HG03139 (cell line): ENCODE results near the gene TEC.
"Not testable (repeated sequence)": the region's sequence is repeated elsewhere in the genome, so short reads cannot be mapped to it uniquely, and the experiment has no call there.

Experiments used
- ATAC-seq: cut with Tn5 transposase; IDR thresholded peaks from one replicate; pipeline ENCODE4 v1.9.1; 2021; ENCODE audit not compliant: unreplicated experiment

Gene TEC

DNA sequence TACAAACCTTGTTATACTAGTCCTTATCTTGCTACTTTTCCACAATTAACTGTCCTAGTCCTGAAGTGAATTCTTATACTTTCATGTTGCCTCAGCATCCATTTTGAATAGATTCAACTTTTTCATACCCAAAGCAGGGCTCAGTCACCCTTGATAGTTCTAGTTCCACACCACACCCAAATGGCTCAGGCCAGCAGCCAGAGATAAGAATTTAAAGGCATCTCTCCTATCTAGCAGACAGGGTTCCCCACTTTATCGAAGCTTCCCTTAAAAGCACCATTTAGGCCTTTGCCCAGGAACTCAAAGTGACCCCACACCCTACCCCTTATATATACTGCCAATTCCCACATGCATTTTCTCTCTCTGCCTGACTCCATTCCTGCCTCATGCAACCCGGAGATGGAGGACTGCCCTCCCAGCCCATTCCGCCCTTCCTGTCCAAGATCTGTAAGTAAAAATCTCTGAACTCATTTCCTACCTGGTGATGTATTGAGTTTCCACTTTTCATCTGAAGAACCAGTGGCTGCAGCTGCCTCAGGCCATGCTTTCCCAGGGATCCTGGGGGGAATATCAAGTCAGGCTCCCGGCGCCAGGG is 71.9 kb downstream of the TEC start:
- ATAC-seq = no peak

DNA sequence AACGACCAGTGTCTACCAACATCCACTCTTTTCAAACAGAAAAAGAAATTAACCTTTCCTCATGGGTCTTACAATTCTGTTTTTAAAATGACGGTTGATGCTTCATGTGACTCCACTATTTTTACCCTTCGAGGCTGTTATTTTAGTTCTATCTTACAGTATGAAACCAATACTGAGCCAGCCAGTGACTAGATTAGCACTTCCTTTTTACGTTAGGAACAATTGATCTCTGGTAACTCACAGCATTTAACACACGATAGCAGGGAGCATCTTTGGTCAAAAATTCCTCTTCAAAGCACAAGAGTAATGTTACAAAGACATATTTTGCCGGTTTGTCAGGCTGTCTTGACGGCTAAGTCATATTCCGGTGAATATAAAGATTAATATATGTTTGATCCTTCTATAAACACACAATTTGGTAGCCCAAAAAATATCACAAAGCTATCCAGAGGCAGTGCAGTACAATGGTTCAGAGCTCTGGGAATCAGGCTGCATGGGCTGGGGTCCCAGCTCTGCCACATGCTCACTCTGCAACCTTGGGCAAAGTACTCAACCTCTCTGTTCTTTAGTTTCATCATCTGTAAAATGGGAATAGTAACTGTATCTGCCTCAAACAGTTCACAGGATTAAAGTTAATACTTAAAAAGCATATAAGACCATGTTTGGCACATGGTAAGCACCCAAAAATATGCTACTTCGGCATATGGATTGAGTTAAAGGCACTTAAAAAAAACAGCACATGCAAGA is 72.7 kb downstream of the TEC start:
- ATAC-seq = peak; percentile 50

DNA sequence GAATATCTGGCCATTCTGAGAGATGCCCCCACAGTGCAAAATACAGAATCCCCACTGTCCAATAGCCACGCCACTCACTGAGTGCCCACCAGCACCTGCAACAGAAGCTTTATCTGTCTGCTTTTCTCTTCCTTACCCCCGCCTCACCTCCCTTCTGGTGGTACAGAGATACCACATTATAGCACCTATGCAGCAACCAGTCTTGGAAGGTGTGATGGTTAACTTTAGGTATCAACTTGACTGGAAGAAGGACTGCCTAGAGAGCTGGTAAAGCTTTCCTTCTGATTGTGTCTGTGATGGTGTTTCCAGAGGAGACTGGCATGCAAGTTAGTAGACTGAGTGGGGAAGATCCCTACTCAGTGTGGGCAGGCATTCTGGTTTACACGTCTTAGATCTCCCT is 73.8 kb downstream of the TEC start:
- ATAC-seq = no peak

DNA sequence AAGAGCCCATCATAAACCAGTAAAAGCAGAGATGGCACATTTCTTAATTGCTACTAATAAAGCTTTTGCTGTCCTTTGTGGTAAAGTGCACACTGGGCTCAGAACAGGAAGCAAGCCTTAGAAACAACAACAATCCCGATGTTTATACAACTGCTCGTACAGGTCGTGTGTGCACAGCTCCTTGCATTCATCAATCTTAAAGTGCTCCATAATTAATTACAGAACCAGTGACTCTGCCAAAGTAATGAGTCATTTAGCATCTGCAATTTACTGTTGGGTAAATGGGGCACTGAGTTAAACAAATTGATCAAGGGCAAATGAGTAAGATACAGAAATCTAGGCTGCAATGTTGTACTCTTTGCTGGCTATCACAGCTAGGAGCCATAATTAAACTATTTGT is 74.3 kb downstream of the TEC start:
- ATAC-seq = no peak

DNA sequence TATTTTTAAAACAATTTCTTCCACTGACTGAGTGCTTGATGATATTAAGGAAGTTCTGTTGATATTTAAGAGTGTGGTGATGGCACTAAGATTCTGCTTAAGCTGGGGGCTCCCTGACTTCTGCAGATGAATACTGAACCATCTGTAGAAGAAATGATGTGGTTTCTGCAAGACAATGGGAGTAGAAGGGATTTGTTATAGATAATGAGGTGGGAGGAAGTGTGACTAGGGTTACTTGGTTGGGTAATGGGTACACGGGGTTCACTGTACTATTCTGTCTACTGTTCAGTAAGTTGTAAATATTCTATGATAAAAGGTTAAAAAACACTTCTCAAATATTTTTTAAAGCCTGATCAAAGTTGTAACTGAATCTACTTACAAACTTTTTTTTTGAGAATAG is 74.7 kb downstream of the TEC start:
- no peak for ATAC-seq

DNA sequence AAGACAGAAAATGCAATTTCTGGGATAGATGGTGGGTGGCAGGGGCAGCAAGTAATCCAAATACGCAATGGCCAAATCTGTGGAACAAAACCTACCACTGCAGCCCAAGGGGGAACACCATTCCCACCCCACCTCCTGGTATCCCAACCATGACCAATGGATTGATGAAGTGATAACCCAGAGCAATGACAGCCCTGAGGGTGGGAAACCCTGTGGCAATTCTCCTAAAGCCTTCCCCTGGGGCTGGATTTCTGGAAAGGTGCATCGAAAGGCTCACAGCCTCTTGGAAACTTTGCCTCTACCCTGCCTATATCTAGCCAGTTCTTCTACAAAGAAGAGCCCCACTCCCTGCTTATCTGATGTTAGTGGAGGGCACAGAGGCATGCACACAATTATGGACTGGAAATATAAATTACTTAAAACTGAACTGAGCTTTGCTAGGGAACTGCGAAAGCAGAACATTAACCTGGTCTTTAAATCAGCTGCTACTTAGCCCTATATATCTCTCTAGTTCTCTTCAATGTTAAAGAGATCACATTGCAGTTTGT is 75.6 kb downstream of the TEC start:
- ATAC-seq = no peak

DNA sequence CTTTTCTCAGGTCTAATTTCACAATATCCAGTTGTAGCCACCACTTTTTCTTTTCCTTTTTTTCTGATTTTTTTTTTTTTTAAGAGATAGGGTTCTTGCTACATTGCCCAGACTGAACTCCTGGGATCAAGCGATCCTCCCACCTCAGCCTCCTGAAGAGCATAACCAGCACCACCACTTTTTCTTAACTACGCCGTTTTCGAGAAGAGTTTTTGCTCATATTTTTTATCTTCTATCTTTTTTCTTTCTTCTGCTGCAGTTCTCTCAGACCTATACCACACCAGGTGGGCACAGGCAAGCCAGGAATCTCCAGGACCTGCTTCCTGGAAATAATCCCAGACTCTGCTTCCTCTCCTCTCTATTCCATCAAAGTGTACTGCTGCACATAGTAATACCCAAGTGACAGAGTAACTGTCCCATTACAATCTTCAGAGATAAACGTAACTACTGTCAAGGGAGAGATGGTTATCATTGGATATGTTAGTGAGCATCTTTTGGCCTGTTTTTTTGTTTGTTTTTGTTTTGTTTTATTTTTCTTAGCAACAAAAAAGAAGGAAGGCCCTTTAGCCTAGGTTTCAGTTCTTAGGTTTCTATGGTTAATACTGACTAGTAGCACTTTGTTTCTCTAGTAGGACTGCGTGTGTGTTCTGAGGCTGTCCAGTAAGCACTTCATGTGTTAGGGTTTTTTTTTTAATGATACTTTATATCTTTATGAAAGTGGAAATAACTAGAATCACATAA is 76.4 kb downstream of the TEC start:
- no peak for ATAC-seq

DNA sequence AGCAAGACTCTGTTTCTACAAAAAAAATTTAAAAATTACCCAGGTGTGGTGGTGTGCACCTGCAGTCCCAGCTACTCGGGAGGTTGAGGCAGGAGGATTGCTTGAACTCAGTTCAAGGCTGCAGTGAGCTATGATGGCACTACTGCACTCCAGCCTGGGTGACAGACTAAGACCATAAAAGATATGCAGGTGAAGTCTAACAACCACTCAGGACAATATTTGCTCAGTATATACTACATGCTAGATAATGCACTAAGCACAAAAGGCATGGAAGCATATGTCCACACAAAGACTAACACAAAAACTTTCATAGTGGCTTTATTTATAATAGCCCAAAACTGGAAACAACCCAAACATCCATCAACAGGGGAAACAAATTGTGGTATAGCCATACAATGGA is 77.9 kb downstream of the TEC start:
- no peak for ATAC-seq

DNA sequence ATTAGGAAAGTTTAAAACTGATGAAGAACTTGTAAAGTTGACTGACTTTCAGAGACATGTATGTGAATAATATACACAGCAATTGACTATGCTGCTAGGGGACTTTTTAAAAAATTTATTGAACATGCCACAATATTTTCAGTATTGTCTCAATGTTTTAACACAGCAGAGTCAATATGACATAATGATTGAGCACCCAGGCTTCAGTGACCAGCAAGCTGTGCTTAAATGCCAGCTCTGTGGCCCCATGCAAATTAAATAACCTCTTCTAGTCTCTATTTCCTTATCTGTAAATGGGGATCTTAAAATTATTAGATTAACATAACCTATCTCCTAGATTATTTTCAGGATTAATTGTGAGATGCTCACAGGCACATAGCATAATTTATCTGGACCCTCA is 78.8 kb downstream of the TEC start:
- ATAC-seq = peak; percentile 54

DNA sequence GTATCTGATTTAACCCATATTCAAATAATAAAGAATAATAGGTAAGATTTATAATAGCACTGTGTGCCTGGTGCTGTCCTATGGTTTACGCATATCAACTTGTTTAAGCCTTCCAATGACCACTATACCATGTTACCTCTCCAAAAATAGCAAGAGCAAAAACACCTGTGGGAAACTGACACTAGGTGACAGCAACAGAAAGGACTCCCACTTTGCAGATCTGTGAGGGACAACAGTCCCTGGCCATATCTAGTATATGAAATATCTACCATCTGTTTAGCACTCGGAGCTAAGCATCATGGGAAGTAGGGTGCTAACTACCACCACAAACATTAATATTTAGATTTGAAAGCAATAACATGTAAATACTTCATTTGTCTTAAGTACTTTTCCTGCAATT is 79.9 kb downstream of the TEC start:
- no peak for ATAC-seq

DNA sequence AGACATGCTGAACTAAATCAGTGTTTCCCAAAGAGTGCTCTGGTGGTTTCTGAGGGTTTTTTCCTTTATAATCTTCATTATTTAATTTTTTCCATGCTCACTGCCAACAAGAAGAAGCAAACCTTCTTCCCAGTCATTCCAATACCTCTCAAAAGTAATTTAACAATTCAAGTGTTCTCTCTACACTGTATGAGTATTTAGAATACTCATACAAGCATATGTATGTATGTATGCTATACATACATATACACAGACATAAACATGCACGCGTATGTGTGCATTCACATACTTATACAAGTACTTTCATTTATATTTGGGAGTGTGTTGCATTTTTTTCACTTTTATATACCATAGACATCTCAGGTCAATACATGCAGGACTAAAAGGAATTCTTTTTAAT is 81.2 kb downstream of the TEC start:
- ATAC-seq = no peak

DNA sequence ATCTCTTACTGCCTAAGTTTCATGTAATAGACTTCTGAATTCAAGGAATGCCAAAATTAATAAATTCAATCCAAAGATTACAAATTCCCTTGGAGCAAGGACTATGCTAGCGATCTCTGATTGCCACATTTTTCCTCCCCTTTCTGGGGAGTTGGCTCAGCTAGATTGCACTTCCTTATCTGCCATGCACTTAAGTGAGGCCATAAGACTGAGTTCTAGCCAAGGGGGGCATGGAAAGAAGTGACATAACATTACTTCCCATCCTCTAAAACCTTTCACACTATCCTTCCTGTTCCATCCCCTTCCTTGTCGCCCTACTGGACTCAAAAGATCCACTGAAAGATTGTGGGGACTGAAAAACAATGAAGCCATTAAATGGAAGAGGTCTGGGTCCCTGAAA is 81.8 kb downstream of the TEC start:
- ATAC-seq = no peak

DNA sequence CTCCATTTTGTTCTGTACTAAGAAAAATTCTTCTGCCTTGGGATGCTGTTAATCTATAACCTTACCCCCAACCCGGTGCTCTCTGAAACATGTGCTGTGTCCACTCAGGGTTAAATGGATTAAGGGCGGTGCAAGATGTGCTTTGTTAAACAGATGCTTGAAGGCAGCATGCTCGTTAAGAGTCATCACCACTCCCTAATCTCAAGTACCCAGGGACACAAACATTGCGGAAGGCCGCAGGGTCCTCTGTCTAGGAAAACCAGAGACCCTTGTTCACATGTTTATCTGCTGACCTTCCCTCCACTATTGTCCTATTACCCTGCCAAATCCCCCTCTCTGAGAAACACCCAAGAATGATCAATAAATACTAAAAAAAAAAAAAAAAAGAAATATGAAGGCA is 82.6 kb downstream of the TEC start:
- ATAC-seq = not testable (repeated sequence)

DNA sequence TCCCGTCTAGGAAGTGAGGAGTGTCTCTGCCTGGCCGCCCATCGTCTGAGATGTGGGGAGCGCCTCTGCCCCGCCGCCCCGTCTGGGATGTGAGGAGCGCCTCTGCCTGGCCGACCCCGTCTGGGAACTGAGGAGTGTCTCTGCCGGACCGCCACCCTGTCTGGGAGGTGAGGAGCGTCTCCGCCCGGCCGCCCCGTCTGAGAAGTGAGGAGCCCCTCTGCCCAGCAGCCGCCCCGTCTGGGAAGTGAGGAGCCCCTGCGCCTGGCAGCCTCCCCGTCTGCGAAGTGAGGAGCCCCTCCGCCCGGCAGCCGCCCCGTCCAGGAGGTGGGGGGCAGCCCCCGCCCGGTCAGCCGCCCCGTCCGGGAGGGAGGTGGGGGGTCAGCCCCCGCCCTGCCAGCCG is 83.2 kb downstream of the TEC start:
- ATAC-seq = not testable (repeated sequence)

DNA sequence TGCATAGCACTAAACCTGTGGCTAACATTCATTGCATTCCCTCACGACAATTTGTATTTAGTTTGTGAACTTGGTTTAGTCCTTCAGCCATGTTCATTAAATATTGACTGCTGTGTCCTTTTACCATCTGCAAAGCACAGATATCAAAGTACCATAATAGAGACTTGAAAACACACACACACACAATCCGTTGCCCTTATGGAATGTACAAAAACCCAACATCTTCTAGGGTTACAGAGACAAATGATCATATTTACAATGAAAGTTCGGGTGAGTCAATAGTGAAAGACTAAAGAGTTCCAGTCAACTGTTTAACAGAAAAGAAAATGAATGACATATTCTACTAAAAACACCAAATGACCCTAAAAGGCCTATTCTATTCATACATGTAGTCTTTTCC is 84.8 kb downstream of the TEC start:
- no peak for ATAC-seq

DNA sequence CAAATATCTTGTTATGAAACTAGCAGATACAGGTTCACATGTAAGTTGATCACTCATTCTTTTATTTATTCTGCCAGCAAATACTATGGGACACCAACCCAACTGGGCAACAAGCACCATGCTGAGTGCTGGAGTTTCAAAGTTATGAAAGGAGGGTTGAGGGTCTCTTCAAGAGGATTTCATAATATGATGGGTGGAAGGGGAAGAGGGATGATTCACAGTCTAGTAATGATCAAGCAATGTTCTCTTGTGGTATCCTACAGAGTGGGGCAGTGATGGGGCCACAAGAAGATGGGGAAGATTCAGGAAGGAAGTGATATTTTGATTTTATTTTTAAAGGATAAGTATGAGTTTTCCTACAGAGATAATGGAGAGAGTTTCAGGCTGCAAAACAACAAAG is 89.4 kb downstream of the TEC start:
- ATAC-seq = no peak

DNA sequence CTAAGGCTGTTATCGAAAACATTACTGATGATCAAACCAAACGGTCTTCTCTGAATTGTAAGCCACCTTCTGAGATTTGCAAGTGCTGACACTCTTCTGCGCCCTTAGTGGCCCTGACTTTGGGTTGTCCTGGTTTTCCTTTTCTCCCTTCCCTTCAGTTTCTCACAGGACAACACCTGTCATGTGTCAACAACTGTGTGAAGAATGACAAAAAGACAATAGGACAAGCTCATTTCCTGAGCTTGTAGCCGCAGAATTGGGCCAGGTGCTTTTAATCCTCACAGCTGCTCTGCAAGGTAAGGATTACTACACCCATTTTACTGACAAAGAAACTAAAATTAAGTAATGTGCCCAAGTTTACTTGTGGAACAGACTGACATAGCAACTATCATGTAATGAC is 90.7 kb downstream of the TEC start:
- ATAC-seq = no peak

DNA sequence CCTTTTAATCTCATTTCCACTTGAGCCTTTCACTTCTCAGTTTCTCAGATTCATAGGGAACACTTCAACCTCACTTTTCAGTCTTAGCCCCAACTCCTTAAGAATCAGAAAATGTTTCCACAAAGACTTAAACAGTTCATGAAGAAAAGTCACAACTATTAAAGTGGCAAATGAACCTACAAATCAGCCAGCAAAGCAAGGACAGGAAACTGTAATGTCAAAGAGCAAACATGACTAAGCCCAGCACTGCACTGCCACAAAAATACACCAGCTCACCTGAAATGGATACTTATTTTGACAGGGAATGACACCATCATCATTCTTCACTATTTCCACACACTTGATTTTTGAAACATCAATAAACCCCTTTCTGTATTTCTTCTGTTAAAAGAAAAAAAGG is 93.8 kb downstream of the TEC start:
- ATAC-seq = no peak

DNA sequence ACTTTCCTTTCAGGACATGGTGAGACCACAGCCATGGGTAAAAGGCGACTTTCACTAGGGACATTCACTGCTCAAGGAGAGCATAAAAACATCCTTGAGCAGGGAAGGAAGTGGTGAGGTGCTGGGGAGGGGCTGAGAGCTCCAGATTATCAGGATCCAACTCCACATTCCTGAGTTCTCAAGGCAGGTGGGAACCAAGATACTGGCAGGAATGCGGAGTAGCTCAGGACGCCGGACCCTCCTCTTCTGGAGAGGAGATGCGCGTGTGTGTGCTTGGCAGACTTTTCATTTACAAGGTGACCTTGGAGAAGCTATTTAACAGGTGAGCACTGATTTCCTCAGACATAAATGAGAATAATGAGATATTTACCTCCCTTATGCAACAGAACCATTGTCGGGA is 94.3 kb downstream of the TEC start:
- no peak for ATAC-seq

DNA sequence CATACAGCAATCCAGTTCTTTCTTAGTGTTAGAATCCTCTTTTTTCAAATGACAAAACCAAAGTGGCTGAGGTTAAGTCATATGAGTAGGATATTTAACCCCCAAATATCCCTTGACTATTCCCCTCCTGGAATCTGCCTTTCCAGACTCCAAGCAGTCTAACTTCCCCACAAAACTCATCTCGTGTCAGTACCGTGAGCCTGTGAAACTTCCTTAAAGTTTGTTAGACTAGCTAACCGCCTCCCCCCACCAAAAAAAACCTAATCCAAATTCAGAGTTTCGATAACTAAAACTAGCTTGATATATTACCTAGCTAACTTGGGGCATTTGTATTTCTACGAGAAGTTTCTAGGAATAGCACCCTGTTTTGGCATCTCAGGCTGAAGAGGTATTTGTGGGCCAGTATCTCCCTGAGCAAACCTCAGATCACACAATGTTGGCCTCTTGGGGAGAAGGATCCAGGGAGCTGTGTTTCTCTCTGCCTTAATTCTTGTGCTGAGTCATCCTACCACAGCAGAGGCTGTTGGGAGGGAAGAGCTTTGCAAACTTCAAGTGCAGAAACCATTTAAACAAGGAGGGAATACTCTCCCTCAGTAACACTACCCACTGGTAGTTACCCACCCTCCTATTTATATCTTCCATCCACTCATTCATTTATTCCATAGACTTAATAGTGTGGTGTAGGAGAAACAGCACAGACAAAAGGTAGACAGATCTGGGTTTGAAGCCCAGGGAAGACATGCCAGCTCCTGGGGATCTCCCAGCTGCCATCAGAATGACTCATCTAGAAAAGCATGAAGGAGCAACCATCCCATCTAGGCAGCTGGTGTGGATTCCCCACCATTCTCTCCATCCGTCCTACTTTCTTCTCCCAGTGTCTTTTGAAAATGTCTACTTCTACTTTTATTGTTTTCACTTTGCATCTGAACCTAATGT is 96.3 kb downstream of the TEC start:
- peak; percentile 61 for ATAC-seq

DNA sequence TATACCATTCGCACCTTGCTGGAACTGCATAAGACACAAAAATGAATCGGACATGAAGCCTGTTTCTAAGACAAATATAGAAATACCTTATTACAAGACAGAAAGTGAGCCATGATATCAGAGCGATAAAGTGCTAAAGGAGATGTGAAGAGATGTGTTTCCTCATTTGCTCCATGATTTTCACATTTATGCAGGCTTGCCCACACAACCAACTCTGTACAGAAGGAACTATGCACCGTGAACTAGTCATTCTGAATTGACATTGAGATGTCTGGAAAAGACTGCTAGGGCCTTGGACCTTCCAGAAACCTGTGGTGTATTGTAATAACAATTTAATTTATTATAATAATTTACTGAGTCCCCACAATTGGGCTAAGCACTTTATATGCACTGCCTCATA is 97.0 kb downstream of the TEC start:
- ATAC-seq = no peak
